ENCODE results near the gene ZGLP1. TPM values are rescaled to one million over a fixed set of nuclear protein-coding genes. Genes with fewer than 3 reads are reported as not detected.

The ZGLP1 gene
- total and polyA plus RNA-seq, 2 of the 13 experiments (the other 11 are each of a cell fraction or from before 2014, with no cell fraction given): 2.4 to 3.0 TPM

- no peak; the same call in 1 of the 2 replicates for TF ChIP-seq IRF2 (CRISPR knock-in tag; IDR thresholded peaks at IDR 0.05)
- TF ChIP-seq NFATC3 (CRISPR knock-in tag; IDR thresholded peaks at IDR 0.05): no peak
- TF ChIP-seq POGZ (CRISPR knock-in tag; IDR thresholded peaks at IDR 0.05): no peak
- TF ChIP-seq, protein P1, sequence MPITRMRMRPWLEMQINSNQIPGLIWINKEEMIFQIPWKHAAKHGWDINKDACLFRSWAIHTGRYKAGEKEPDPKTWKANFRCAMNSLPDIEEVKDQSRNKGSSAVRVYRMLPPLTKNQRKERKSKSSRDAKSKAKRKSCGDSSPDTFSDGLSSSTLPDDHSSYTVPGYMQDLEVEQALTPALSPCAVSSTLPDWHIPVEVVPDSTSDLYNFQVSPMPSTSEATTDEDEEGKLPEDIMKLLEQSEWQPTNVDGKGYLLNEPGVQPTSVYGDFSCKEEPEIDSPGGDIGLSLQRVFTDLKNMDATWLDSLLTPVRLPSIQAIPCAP (CRISPR knock-in tag; IDR thresholded peaks at IDR 0.05; ENCODE audit: low read depth): no peak
- TF ChIP-seq, protein P2, sequence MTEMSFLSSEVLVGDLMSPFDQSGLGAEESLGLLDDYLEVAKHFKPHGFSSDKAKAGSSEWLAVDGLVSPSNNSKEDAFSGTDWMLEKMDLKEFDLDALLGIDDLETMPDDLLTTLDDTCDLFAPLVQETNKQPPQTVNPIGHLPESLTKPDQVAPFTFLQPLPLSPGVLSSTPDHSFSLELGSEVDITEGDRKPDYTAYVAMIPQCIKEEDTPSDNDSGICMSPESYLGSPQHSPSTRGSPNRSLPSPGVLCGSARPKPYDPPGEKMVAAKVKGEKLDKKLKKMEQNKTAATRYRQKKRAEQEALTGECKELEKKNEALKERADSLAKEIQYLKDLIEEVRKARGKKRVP (CRISPR knock-in tag; IDR thresholded peaks at IDR 0.05): no peak
- TF ChIP-seq ZBTB7B (CRISPR knock-in tag; IDR thresholded peaks at IDR 0.05): no peak
- TF ChIP-seq ZNF609 (CRISPR knock-in tag; IDR thresholded peaks at IDR 0.05; ENCODE audit: borderline replicate concordance): 0 out of 2 replicates have a peak, but pooled peaks have one; percentile 40
- no peak for TF ChIP-seq FOXA3 (CRISPR knock-in tag; IDR thresholded peaks at IDR 0.05)
- 0 out of 2 replicates have a peak, but pooled peaks have one; percentile 25 for TF ChIP-seq RXRB (CRISPR knock-in tag; IDR thresholded peaks at IDR 0.05; ENCODE audit: borderline replicate concordance)
- TF ChIP-seq AGO1 (IDR thresholded peaks at IDR 0.05; ENCODE audit: low read depth, low read length, poor library complexity, severe bottlenecking): no peak
- no peak for TF ChIP-seq PBX2 (CRISPR knock-in tag; IDR thresholded peaks at IDR 0.05)
- TF ChIP-seq STAG1 (CRISPR knock-in tag; IDR thresholded peaks at IDR 0.05): no peak
- no peak for TF ChIP-seq TRIM22 (IDR thresholded peaks at IDR 0.05)
- no peak for TF ChIP-seq ZNF256 (CRISPR knock-in tag; conservative IDR thresholded peaks at IDR 0.05)
- TF ChIP-seq PLRG1 (conservative IDR thresholded peaks at IDR 0.05): no peak
- no peak for TF ChIP-seq ZSCAN5A (CRISPR knock-in tag; IDR thresholded peaks at IDR 0.05; ENCODE audit: borderline replicate concordance)
- TF ChIP-seq ZNF292 (CRISPR knock-in tag; IDR thresholded peaks at IDR 0.05; ENCODE audit: borderline replicate concordance, low read depth): no peak
Observed at GRCh38 chr19:10332158-10332964, 22.7 kb upstream of the ZGLP1 start (continued).

Data from HepG2 (cell line).